Measurements from ENCODE around the gene WRAP73. TPM values are rescaled to one million over a fixed set of nuclear protein-coding genes. Genes with fewer than 3 reads are reported as not detected.

WRAP73 gene
- total and polyA plus RNA-seq, 9 of the 15 experiments (the other 6 are each of a cell fraction or from before 2014, with no cell fraction given), result 4.3 to 51.8 (median 30.1) TPM

DNA sequence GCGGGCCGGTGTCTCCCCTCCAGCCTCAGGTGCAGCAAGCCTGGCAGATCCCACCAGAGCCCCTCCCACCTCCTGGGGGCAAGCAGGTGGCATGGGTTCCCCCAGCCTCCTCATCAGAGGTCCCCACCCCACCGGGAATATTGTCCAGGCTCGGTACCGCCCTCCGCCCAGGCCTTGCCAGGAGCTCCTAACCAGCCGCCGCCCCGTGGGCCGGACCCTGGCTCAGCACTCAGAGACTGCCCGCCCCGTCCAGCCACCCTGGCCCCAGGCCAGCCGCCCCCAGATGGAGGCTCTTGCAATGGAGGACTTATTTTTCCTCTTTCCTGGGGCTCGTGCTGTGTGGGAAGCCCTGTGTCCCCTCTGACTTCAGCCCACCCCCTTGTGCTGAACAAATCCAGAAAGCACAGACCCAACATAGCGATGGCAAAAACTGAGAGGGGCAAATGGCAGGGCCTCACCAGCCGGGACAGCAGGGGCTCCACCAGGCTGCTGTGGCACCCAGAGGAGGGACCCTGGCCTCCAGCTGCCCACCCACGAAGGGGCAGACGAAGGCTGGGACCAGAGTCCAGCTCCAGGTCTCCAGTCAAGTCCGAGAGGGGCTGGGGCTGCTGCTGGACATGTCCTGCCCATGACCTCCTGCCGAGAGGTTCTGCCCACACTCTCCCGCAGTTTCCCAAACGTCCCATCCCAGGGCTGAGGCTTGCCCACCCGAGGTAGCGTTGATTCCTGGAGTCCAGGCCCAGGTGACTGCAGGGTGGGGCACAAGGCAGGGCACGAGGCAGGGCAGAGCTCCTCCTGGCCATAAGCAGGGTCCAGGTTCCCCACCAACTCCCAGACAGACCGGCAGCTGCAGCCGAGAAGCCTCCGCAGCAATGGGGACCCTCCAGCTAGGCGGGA lies 46.1 kb downstream of the WRAP73 start:
- H2AFZ ChIP-seq (ENCODE audit: low read depth, low read length), result no peak overlapping the region
- FAIRE-seq (no peak), DNase-seq (ENCODE audit: extremely low read depth in 1 of 4, low spot score in 3 of 4) (no peak), ATAC-seq (peak; percentile 3)
- H3K27me3 ChIP-seq (ENCODE audit: control insufficient read depth in 2 of 2, insufficient read depth in 2 of 2, low read length in 2 of 2), result peaks cover 5 to 71% of the 10 kb centered on the region in 2 experiments; a peak in 3 of 5 replicates
- no TSS peak for BruUV-seq (replicated peaks)
- no peaks in the 10 kb centered on the region for H3K36me3 ChIP-seq (ENCODE audit: control insufficient read depth, insufficient read depth, low read length)
- H3K4me1 ChIP-seq (replicated peaks in 1 of 2; ENCODE audit: control insufficient read depth in 2 of 2, insufficient read depth in 2 of 2, low read length in 2 of 2), result peaks cover 6 to 42% of the 10 kb centered on the region in 2 experiments; a peak in 3 of 5 replicates
- no peaks in the 10 kb centered on the region for H3K79me2 ChIP-seq (ENCODE audit: control insufficient read depth, insufficient read depth, low read length)
- H3K4me2 ChIP-seq (ENCODE audit: insufficient read depth, low read length), result no peak overlapping the region
- no peak overlapping the region for H3K27ac ChIP-seq (ENCODE audit: extremely low read depth, low read depth, low read length)
- H4K20me1 ChIP-seq (replicated peaks; ENCODE audit: control insufficient read depth, insufficient read depth, low read length), result peaks cover 14% of the 10 kb centered on the region
- no peak overlapping the region; the same call in 1 of the 2 replicates for H3K4me3 ChIP-seq
- TF ChIP-seq, protein P1, sequence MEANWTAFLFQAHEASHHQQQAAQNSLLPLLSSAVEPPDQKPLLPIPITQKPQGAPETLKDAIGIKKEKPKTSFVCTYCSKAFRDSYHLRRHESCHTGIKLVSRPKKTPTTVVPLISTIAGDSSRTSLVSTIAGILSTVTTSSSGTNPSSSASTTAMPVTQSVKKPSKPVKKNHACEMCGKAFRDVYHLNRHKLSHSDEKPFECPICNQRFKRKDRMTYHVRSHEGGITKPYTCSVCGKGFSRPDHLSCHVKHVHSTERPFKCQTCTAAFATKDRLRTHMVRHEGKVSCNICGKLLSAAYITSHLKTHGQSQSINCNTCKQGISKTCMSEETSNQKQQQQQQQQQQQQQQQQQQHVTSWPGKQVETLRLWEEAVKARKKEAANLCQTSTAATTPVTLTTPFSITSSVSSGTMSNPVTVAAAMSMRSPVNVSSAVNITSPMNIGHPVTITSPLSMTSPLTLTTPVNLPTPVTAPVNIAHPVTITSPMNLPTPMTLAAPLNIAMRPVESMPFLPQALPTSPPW (CRISPR knock-in tag; IDR thresholded peaks at IDR 0.05), result no peak; the same call in 1 of the 2 replicates
- TF ChIP-seq POLR2G (IDR thresholded peaks at IDR 0.05; ENCODE audit: low read depth, low read length) (peak; percentile 53), TOE1 (IDR thresholded peaks at IDR 0.05; ENCODE audit: borderline replicate concordance) (no peak), TOE1 (CRISPR knock-in tag; IDR thresholded peaks at IDR 0.05; ENCODE audit: borderline replicate concordance, low read depth) (no peak), NFIC (IDR thresholded peaks at IDR 0.05) (peak; percentile 63), NFE2 (IDR thresholded peaks at IDR 0.05; ENCODE audit: low read depth) (no peak), EP400 (IDR thresholded peaks at IDR 0.05) (no peak), DMBX1 (CRISPR knock-in tag; IDR thresholded peaks at IDR 0.05; ENCODE audit: borderline replicate concordance) (no peak), ETV5 (CRISPR knock-in tag; IDR thresholded peaks at IDR 0.05; ENCODE audit: low read depth) (no peak), RBFOX2 (IDR thresholded peaks at IDR 0.05; ENCODE audit: low read depth, low read length) (peak; percentile 70), GABPB1 (CRISPR knock-in tag; IDR thresholded peaks at IDR 0.05) (0 out of 2 replicates have a peak, but pooled peaks have one; percentile 19), ZNF408 (CRISPR knock-in tag; IDR thresholded peaks at IDR 0.05; ENCODE audit: low read depth) (no peak), HMGN3 (IDR thresholded peaks at IDR 0.05; ENCODE audit: borderline replicate concordance, extremely low read depth, insufficient read length, low read depth, low read length) (peak; percentile 19)
- no peaks in the 10 kb centered on the region for H3K9me3 ChIP-seq (replicated peaks; ENCODE audit: control insufficient read depth, insufficient read depth, low read depth, low read length)
- CTCF ChIA-PET (ENCODE audit: low intra/inter-chr PET ratio), result no interaction called here
- no peak overlapping the region; a peak in 1 of 4 replicates for H3K9ac ChIP-seq (ENCODE audit: insufficient read depth in 1 of 2, low read depth in 2 of 2, low read length in 2 of 2)
- 15% methylated on average over 28 of the region's 29 CpGs for WGBS (ENCODE audit: insufficient coverage, low coverage, missing lambda C conversion rate)
- in situ Hi-C loops (cut with MboI), result no loop called here
- POLR2A ChIA-PET, result no interaction called here
- intact Hi-C loops (cut with micrococcal nuclease), result no loop called here
- H3K9me1 ChIP-seq (ENCODE audit: control insufficient read depth, insufficient read depth, low read length), result no peaks in the 10 kb centered on the region
